RWPE2 (cell line): ENCODE results near the gene ZC2HC1B.

Experiments
- ATAC-seq: fragments of 200-7000 bp; cut with Tn5 transposase; 3 replicates; pipeline ENCODE4 v1.9.1; 2021; ENCODE audit warnings: low read depth
- DNase-seq: peaks from one replicate; pipeline ENCODE4 v3.0.0-alpha.2; 2020; ENCODE audit warnings: low spot score
- H3K27ac ChIP-seq: fragments of 450-650 bp; 2 replicates; pipeline ENCODE4 v1.5.1; 2017; ENCODE audit warnings: mild to moderate bottlenecking; ENCODE audit not compliant: poor library complexity, severe bottlenecking
- H3K27me3 ChIP-seq: fragments of 250-450 bp; sonication (Bioruptor Pico); 2 replicates; pipeline ENCODE4 v1.5.1; 2021; ENCODE audit warnings: mild to moderate bottlenecking, moderate library complexity; ENCODE audit not compliant: insufficient read depth, poor library complexity, severe bottlenecking
- H3K36me3 ChIP-seq: fragments of 250-450 bp; sonication (Bioruptor Pico); 2 replicates; pipeline ENCODE4 v1.5.1; 2020; ENCODE audit warnings: low read depth, mild to moderate bottlenecking, moderate library complexity
- H3K4me1 ChIP-seq: fragments of 250-450 bp; sonication (Bioruptor Pico); 2 replicates; pipeline ENCODE4 v1.5.1; 2021; ENCODE audit warnings: mild to moderate bottlenecking, moderate library complexity; ENCODE audit not compliant: insufficient read depth, poor library complexity, severe bottlenecking
- H3K4me3 ChIP-seq: fragments of 250-450 bp; sonication (Bioruptor Pico); 2 replicates; pipeline ENCODE4 v1.5.1; 2021; ENCODE audit warnings: mild to moderate bottlenecking, moderate library complexity; ENCODE audit not compliant: severe bottlenecking
- H3K9me3 ChIP-seq: fragments of 250-450 bp; sonication (Bioruptor Pico); 2 replicates; pipeline ENCODE4 v1.5.1; 2021; ENCODE audit warnings: mild to moderate bottlenecking, moderate library complexity; ENCODE audit not compliant: severe bottlenecking
- TF ChIP-seq, protein P1 (sequence below): fragments of 450-650 bp; IDR thresholded peaks from one replicate; pipeline ENCODE4 v1.5.1; 2017; ENCODE audit warnings: mild to moderate bottlenecking, moderate library complexity; ENCODE audit not compliant: poor library complexity, severe bottlenecking

Gene ZC2HC1B

DNA sequence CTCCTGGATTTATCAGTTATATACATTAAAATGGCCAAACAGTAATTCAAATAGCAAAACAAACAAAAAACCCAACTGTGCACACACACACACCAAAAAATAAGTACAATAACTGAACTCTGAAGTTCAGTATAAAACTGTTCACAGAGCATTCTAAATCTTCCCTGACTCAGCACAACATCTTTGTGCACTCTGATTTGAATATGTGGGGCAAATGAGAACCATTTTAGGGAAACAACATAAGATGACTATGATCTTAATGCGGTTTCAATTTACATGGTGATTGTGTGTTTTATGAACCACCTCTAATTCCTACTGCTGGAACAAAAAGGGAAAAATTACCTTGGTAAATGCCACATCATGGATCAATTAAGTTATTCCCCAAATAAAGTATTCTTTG is 102.0 kb downstream of the ZC2HC1B start:
- TF ChIP-seq, protein P1, sequence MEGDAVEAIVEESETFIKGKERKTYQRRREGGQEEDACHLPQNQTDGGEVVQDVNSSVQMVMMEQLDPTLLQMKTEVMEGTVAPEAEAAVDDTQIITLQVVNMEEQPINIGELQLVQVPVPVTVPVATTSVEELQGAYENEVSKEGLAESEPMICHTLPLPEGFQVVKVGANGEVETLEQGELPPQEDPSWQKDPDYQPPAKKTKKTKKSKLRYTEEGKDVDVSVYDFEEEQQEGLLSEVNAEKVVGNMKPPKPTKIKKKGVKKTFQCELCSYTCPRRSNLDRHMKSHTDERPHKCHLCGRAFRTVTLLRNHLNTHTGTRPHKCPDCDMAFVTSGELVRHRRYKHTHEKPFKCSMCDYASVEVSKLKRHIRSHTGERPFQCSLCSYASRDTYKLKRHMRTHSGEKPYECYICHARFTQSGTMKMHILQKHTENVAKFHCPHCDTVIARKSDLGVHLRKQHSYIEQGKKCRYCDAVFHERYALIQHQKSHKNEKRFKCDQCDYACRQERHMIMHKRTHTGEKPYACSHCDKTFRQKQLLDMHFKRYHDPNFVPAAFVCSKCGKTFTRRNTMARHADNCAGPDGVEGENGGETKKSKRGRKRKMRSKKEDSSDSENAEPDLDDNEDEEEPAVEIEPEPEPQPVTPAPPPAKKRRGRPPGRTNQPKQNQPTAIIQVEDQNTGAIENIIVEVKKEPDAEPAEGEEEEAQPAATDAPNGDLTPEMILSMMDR, result no peak
- Histone ChIP-seq H3K9me3 (no peaks in the 10 kb centered on the region), H3K27ac (no peak overlapping the region), H3K27me3 (peaks cover 1% of the 10 kb centered on the region), H3K36me3 (no peaks in the 10 kb centered on the region), H3K4me1 (no peaks in the 10 kb centered on the region), H3K4me3 (no peak overlapping the region)
- ATAC-seq (no peak), DNase-seq (no peak)

DNA sequence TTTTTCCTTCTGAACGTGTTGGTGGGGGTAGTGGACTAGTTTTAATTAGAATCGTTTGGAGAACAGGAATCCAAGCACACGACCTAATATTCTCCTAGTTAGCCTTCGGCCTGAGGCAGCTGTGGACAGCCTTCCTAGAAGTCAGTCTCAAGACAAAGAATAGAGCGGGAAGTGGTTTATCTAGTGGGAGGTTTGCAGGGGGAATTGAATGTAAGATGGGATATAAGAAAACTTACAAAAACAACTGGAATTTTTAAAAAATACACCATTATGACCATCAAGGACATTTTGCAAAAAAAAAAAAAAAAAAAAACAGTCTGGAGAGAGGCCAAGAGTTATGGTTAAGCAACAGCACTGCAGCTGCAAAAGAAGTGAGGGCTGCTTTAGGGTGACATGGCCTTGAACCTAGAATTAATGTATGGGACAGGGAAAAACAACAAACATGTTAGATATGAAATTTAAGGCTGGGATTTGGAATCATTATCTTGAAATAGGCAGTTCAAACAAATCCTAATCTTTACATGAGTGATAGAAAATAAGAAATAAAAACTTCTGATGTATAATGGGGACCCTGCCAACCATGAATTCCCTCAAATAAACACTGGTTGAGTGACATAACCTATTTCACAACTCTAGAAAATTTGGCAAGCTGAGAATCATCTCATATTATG is 103.6 kb downstream of the ZC2HC1B start:
- TF ChIP-seq, protein P1, result no peak
- H3K9me3 ChIP-seq, result no peaks in the 10 kb centered on the region
- ATAC-seq (no peak), DNase-seq (no peak)
- no peaks in the 10 kb centered on the region for H3K36me3 ChIP-seq
- no peaks in the 10 kb centered on the region for H3K4me1 ChIP-seq
- H3K27ac ChIP-seq, result no peak overlapping the region
- no peak overlapping the region for H3K4me3 ChIP-seq
- peaks cover 7% of the 10 kb centered on the region for H3K27me3 ChIP-seq

DNA sequence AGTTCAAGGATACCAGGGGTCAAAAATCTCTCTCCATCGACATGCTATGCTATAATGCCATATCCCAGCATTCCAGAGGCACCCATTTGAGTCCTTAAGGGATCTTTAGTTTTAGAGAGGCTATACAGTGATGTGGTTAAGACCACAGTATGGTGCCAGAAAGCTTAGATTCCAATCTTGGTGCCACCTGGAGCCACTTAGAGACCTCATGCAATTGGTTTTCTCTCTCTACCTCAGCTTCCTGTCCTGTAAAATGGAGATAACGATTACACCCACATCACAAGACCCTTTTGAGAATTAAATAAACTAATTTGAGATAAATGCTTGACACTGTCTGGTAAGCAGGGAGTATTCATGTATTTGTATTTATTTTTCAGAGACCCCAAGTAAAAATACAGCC is 104.8 kb downstream of the ZC2HC1B start:
- Histone ChIP-seq H3K27me3 (peaks cover 7% of the 10 kb centered on the region), H3K36me3 (no peaks in the 10 kb centered on the region), H3K9me3 (no peaks in the 10 kb centered on the region), H3K4me1 (no peaks in the 10 kb centered on the region), H3K4me3 (no peak overlapping the region), H3K27ac (no peak overlapping the region)
- TF ChIP-seq, protein P1, result no peak
- no peak for ATAC-seq
- no peak for DNase-seq

DNA sequence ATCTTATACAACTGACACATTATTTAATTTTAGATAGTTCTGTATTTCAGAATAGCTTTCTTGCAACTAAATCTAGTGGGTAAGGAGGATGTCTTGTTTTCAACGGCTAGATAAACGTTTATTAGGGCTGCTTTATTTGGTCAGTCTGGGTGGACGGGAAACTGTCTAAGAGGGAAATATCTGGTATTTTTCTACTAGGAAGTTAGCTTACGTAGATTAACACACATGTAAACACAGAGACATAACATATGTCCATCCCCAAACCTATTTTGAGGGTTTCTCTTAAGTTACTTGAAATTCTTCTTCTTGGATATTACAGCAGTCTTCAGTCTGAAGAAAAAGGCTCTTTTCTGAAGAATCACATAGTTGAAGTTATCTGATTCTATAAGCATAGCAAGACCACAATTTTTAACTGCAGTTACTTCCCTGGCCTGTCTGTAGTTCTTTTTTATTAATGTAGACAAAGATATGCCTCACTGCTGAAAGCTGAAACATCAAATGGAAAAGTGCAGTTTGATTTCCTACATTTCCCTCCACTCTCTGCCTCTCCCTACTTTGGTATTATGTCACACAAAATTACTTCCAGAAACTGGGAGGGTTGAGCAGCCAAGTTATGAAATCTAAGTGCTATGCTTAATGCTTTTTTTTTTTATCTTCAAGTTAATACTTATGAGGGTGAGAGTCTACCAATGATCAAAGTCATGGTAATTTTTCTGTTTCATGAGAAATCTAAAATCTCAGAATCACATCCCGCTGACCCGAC is 106.4 kb downstream of the ZC2HC1B start:
- H3K36me3 ChIP-seq, result no peaks in the 10 kb centered on the region
- ATAC-seq (no peak), DNase-seq (no peak)
- H3K27ac ChIP-seq, result no peak overlapping the region
- TF ChIP-seq, protein P1, result no peak
- peaks cover 7% of the 10 kb centered on the region for H3K27me3 ChIP-seq
- no peaks in the 10 kb centered on the region for H3K9me3 ChIP-seq
- no peak overlapping the region for H3K4me3 ChIP-seq
- no peaks in the 10 kb centered on the region for H3K4me1 ChIP-seq
